Measurements from ENCODE around the gene RBM28. TPM values are rescaled to one million over a fixed set of nuclear protein-coding genes. Genes with fewer than 3 reads are reported as not detected.

The RBM28 gene
- total RNA-seq, 2 donors from 2014 or later = 20.2 to 28.3 TPM

Small RNAs within 50 kb of the gene (small RNA-seq; reads per million reads assigned to genes)
- not detected for gene RNU7-27P

Other genes starting within 250 kb of the RBM28 start
- gene LEP, start 102.6 kb downstream of the RBM28 start, total RNA-seq = 10 to 100 TPM in 1 of 2 donors, 1 to 10 TPM in 1; 1.8 to 72.8 TPM
- 1 to 10 TPM in 1 of 2 donors, not detected in 1; 7.6 TPM for gene PRRT4, start 17.8 kb upstream of the RBM28 start, total RNA-seq
- gene IMPDH1, start 66.1 kb upstream of the RBM28 start, total RNA-seq = 10 to 100 TPM; 23.9 to 46.1 TPM
- 1 to 10 TPM; 7.9 to 9.1 TPM for gene HILPDA, start 112.0 kb upstream of the RBM28 start, total RNA-seq
- 10 to 100 TPM; 15.3 to 18.1 TPM for gene METTL2B, start 132.8 kb upstream of the RBM28 start, total RNA-seq